ENCODE measurements around the gene HOMER1. TPM values are rescaled to one million over a fixed set of nuclear protein-coding genes. Genes with fewer than 3 reads are reported as not detected.

HOMER1 gene
- 6.6 and 9.2 TPM in 2 replicates for total RNA-seq

GRCh38 chr5:79513704-79514390 lies at the start of gene HOMER1:
TSS of gene HOMER1 (minus strand) at chr5:79514134. CDS start at chr5:79512774, 1,360 bp downstream.

Other genes with a start within 250 kb of the HOMER1 start
- 22.4 and 27.2 TPM in 2 replicates for gene TENT2, start 98.3 kb upstream of the HOMER1 start, total RNA-seq
- gene CMYA5, start 175.7 kb upstream of the HOMER1 start, total RNA-seq = 0.09 and 0.56 TPM in 2 replicates

All from airway epithelial cell (primary cell).